ENCODE results near the gene SMTNL2.

GRCh38 chr17:4592240-4593005, 8.1 kb downstream of the SMTNL2 start:
- TF ChIP-seq ETV6 (CRISPR knock-in tag; IDR thresholded peaks at IDR 0.05) (no peak), ATF2 (CRISPR knock-in tag; IDR thresholded peaks at IDR 0.05; ENCODE audit: borderline replicate concordance, low read depth) (no peak), CTCF (IDR thresholded peaks at IDR 0.05) (no peak), MAX (CRISPR knock-in tag; IDR thresholded peaks at IDR 0.05) (no peak), E2F4 (CRISPR knock-in tag; IDR thresholded peaks at IDR 0.05; ENCODE audit: borderline replicate concordance, low read depth) (no peak)

All from WTC11 (cell line).